ENCODE data around the gene FAAP24.

DNA sequence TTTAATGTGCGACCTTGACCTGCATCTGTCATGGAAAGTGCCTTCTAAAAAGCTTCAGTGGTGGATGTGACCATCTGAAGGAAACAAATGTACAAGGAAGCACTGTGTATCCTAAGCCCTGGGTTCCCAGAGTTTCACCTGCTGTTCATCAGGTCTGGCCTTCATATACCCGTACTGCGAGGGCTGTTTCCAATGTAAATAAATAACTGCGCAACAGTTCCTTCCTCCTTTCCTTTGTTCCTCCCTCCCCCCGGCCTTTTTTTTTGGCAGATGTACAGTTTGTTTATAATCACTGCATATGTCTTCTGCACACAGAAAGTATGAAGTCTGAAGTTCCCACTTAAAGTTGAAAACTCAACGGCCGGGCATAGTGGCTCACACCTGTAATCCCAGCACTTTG, 5.2 kb downstream of the FAAP24 start:
- TF ChIP-seq, protein P1, sequence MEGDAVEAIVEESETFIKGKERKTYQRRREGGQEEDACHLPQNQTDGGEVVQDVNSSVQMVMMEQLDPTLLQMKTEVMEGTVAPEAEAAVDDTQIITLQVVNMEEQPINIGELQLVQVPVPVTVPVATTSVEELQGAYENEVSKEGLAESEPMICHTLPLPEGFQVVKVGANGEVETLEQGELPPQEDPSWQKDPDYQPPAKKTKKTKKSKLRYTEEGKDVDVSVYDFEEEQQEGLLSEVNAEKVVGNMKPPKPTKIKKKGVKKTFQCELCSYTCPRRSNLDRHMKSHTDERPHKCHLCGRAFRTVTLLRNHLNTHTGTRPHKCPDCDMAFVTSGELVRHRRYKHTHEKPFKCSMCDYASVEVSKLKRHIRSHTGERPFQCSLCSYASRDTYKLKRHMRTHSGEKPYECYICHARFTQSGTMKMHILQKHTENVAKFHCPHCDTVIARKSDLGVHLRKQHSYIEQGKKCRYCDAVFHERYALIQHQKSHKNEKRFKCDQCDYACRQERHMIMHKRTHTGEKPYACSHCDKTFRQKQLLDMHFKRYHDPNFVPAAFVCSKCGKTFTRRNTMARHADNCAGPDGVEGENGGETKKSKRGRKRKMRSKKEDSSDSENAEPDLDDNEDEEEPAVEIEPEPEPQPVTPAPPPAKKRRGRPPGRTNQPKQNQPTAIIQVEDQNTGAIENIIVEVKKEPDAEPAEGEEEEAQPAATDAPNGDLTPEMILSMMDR (IDR thresholded peaks at IDR 0.05), result no peak
- no peak for TF ChIP-seq POLR2A (IDR thresholded peaks at IDR 0.05)

All from esophagus squamous epithelium (tissue), 4 donors.